A673 (cell line): ENCODE measurements around the gene LIF.
"Not testable (repeated sequence)": the region's sequence is repeated elsewhere in the genome, so short reads cannot be mapped to it uniquely, and the experiment has no call there.

Experiments used
- CTCF ChIP-seq: fragments of 300-800, 200-600 bp; sonication (generic); conservative IDR thresholded peaks from 2 replicates; pipeline ENCODE4 v1.5.1; 2017; ENCODE audit warnings: low read depth, mild to moderate bottlenecking, antibody characterized with exemption, low read length, moderate library complexity, mixed read lengths
- EZH2 ChIP-seq: fragments of 200-600 bp; sonication (generic); IDR thresholded peaks from 2 replicates; pipeline ENCODE4 v1.6.1; 2017; ENCODE audit warnings: borderline replicate concordance, low read depth, mild to moderate bottlenecking, mixed read lengths, antibody characterized with exemption, low read length; ENCODE audit not compliant: poor library complexity, severe bottlenecking

- TF ChIP-seq CTCF, EZH2: not testable (repeated sequence)
Measured at GRCh38 chr22:30216272-30216671, 30.3 kb downstream of the LIF start.
